ENCODE results near the gene TCEA3.

DNA sequence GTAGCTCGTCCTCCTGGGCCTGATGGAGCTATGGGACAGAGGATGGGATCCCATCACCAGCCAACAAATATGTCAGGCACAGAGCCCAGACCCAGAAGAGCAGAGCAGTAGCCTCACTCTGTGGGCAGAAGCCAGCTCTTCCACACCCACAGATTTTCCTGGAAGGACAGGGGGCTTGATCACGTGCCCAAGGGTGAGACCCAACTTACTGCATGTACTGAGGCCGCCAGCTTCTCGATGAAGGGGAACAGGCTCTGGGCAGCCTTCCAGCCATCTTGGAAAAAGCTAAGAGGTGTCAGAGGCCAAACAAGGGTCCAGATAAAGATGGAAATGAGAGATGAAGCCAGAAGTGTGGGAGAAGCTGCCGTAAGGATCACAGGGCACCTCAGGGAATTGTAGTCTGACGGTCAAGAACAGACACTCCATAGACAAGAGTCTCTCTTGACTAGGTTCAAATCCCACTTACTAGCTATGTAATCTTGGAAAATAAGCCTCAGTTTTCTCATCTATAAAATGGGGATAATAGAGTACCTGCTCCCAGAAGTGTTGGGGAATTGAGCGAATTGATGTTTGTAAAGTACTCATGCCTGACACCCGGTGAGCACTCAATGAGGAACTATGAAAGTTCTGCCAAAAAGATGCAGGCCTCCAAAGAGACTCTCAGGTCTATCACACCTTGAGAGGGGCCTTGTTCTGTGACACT is 17.0 kb upstream of the TCEA3 start:
- TF ChIP-seq, protein P1, sequence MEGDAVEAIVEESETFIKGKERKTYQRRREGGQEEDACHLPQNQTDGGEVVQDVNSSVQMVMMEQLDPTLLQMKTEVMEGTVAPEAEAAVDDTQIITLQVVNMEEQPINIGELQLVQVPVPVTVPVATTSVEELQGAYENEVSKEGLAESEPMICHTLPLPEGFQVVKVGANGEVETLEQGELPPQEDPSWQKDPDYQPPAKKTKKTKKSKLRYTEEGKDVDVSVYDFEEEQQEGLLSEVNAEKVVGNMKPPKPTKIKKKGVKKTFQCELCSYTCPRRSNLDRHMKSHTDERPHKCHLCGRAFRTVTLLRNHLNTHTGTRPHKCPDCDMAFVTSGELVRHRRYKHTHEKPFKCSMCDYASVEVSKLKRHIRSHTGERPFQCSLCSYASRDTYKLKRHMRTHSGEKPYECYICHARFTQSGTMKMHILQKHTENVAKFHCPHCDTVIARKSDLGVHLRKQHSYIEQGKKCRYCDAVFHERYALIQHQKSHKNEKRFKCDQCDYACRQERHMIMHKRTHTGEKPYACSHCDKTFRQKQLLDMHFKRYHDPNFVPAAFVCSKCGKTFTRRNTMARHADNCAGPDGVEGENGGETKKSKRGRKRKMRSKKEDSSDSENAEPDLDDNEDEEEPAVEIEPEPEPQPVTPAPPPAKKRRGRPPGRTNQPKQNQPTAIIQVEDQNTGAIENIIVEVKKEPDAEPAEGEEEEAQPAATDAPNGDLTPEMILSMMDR (IDR thresholded peaks at IDR 0.05) = no peak
- no peak for TF ChIP-seq POLR2A (IDR thresholded peaks at IDR 0.05)

Data from uterus (tissue), 2 donors.